ENCODE measurements around the gene ZNF138. TPM values are rescaled to one million over a fixed set of nuclear protein-coding genes. Genes with fewer than 3 reads are reported as not detected.

Gene ZNF138
- total RNA-seq, 1 experiment from 2014 or later, result 25.6 TPM

DNA sequence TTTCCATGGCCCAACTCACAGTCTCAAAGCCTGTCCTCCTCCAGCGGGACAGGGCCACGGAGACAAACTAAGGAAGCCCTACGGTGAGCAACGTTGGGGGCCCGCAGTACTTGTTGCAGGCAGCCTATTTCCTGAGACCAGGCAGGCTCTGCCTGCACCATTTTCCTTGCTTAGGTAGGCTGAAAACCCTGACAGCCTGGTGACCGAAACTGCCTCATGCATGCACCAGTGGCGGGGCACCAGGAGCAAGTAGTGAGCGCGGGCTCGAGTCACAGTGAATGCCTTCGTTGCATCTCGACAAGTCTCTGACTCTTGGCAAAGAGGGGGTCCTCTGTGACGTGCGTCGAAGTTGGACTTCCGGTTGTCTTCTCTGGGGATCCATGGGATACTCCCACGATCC lies 85.6 kb downstream of the ZNF138 start:
- peaks cover 76 to 82% of the 10 kb centered on the region in 2 experiments for H3K9me3 Mint-ChIP-seq

More for the DNA sequence above, 85.6 kb downstream of the ZNF138 start:
- no peak overlapping the region for H3K4me3 Mint-ChIP-seq
- no peak overlapping the region for H4K8ac ChIP-seq (replicated peaks; ENCODE audit: insufficient read length, low read depth, low read length)
- peaks cover 56% of the 10 kb centered on the region for H3K27me3 Mint-ChIP-seq (ENCODE audit: low read depth)
- no peak overlapping the region for H3K9ac ChIP-seq (ENCODE audit: extremely low read depth, insufficient read length, low read length)
- no peak overlapping the region for H2AK5ac ChIP-seq (ENCODE audit: insufficient read length, low read length)
- peaks cover 6 to 8% (median 6%) of the 10 kb centered on the region in 3 experiments; a peak in 5 of 7 replicates for H3K36me3 Mint-ChIP-seq (ENCODE audit: insufficient read depth in 1 of 3, low read depth in 3 of 3)
- no peaks in the 10 kb centered on the region for H3K4me1 ChIP-seq (ENCODE audit: insufficient read depth, low read length)
- no peak overlapping the region for H4K5ac ChIP-seq (ENCODE audit: insufficient read length, low read depth, low read length)
- no peak overlapping the region for H2AFZ ChIP-seq (ENCODE audit: low read length)
- no peak overlapping the region for H3K23ac ChIP-seq (ENCODE audit: insufficient read length, low read depth, low read length)
- peak; percentile 4 for DNase-seq
- no peak overlapping the region for H2BK5ac ChIP-seq (ENCODE audit: insufficient read length, low read length)
- no peak overlapping the region for H3K4me2 ChIP-seq (ENCODE audit: insufficient read depth, insufficient read length, low read length)
- no peaks in the 10 kb centered on the region for H3K9me3 ChIP-seq (ENCODE audit: control insufficient read depth, low read depth, low read length)
- H4K91ac ChIP-seq (ENCODE audit: insufficient read length, low read depth, low read length), result no peak overlapping the region
- no peak overlapping the region for H3K18ac ChIP-seq (ENCODE audit: insufficient read length, low read depth, low read length)
- H3K27me3 ChIP-seq (ENCODE audit: insufficient read depth, low read length), result no peaks in the 10 kb centered on the region; the same call in 1 of the 2 replicates
- H3T11ph ChIP-seq (ENCODE audit: low read length), result no peak overlapping the region
- H2BK20ac ChIP-seq (ENCODE audit: low read depth, low read length, poor library complexity, severe bottlenecking), result no peak overlapping the region
- no peak overlapping the region for H3K56ac ChIP-seq (ENCODE audit: insufficient read length, low read depth, low read length)
- H2BK120ac ChIP-seq (ENCODE audit: low read depth, low read length, poor library complexity, severe bottlenecking), result no peak overlapping the region
- no CpG with 5 or more reads among the region's 17 CpGs for WGBS (ENCODE audit: extremely low coverage, insufficient read length, low lambda C conversion rate)
- H3K14ac ChIP-seq (ENCODE audit: insufficient read depth, low read length), result no peak overlapping the region
- H3K4ac ChIP-seq (ENCODE audit: low read depth, low read length), result no peak overlapping the region
- no peak overlapping the region for H2BK12ac ChIP-seq (ENCODE audit: insufficient read length, low read depth, low read length)
- no peak overlapping the region for H3K27ac ChIP-seq (ENCODE audit: insufficient read length, low read depth, low read length)
- no peaks in the 10 kb centered on the region for H3K79me1 ChIP-seq (ENCODE audit: insufficient read depth, low read depth, low read length, poor library complexity, severe bottlenecking)
- no peaks in the 10 kb centered on the region for H4K20me1 ChIP-seq (ENCODE audit: control insufficient read depth, insufficient read depth, insufficient read length)
- 0 out of 4 replicates have a peak, but pooled peaks cover 0 to 3% of the 10 kb centered on the region in 2 experiments for H3K4me1 Mint-ChIP-seq
- H3K27ac Mint-ChIP-seq, result no peak overlapping the region
- no peaks in the 10 kb centered on the region for H3K79me2 ChIP-seq (ENCODE audit: insufficient read depth, low read length)
- no peak overlapping the region for H2BK15ac ChIP-seq (ENCODE audit: low read depth, low read length)
- TF ChIP-seq, protein P1, sequence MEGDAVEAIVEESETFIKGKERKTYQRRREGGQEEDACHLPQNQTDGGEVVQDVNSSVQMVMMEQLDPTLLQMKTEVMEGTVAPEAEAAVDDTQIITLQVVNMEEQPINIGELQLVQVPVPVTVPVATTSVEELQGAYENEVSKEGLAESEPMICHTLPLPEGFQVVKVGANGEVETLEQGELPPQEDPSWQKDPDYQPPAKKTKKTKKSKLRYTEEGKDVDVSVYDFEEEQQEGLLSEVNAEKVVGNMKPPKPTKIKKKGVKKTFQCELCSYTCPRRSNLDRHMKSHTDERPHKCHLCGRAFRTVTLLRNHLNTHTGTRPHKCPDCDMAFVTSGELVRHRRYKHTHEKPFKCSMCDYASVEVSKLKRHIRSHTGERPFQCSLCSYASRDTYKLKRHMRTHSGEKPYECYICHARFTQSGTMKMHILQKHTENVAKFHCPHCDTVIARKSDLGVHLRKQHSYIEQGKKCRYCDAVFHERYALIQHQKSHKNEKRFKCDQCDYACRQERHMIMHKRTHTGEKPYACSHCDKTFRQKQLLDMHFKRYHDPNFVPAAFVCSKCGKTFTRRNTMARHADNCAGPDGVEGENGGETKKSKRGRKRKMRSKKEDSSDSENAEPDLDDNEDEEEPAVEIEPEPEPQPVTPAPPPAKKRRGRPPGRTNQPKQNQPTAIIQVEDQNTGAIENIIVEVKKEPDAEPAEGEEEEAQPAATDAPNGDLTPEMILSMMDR (conservative IDR thresholded peaks at IDR 0.05), result no peak
- H3K23me2 ChIP-seq (ENCODE audit: insufficient read length, low read depth, low read length, poor library complexity, severe bottlenecking), result no peaks in the 10 kb centered on the region

Measured in H9 (cell line).